GM23338 (cell line): ENCODE measurements around the gene BCAS3. TPM values are rescaled to one million over a fixed set of nuclear protein-coding genes. Genes with fewer than 3 reads are reported as not detected.

Experiments
- ATAC-seq: fragments of 200-7000 bp; cut with Tn5 transposase; 3 replicates; pipeline ENCODE4 v1.9.1; 2020
- DNase-seq: peaks from one replicate; pipeline ENCODE4 v3.0.0-alpha.2; 2015; ENCODE audit warnings: low spot score
- H2AFZ ChIP-seq: fragments of 200-600 bp; sonication (generic); 2 replicates; pipeline ENCODE4 v1.8.0; 2016; ENCODE audit warnings: antibody characterized with exemption, mild to moderate bottlenecking, moderate library complexity
- H3F3A ChIP-seq: fragments of 200-600 bp; sonication (generic); replicated peaks from 2 replicates; pipeline ENCODE4 v1.8.0; 2017; ENCODE audit warnings: antibody characterized with exemption, mixed run types, low read depth
- H3K27ac ChIP-seq: fragments of 200-600 bp; sonication (generic); 2 replicates; pipeline ENCODE4 v1.6.1; 2016; ENCODE audit warnings: low read depth
- H3K27me3 ChIP-seq: fragments of 200-600 bp; sonication (generic); 2 replicates; pipeline ENCODE4 v1.8.0; 2016; ENCODE audit warnings: mild to moderate bottlenecking, mixed run types, moderate library complexity; ENCODE audit not compliant: insufficient read depth
- H3K36me3 ChIP-seq: fragments of 200-600 bp; sonication (generic); 2 replicates; pipeline ENCODE4 v1.8.0; 2016; ENCODE audit warnings: mild to moderate bottlenecking; ENCODE audit not compliant: insufficient read depth
- H3K4me1 ChIP-seq: fragments of 200-600 bp; sonication (generic); 2 replicates; pipeline ENCODE4 v1.8.0; 2016; ENCODE audit warnings: mild to moderate bottlenecking, moderate library complexity; ENCODE audit not compliant: insufficient read depth
- H3K4me2 ChIP-seq: fragments of 200-600 bp; sonication (generic); 2 replicates; pipeline ENCODE4 v1.7.1; 2017; ENCODE audit warnings: mixed run types
- H3K4me3 ChIP-seq: fragments of 200-600 bp; sonication (generic); 2 replicates; pipeline ENCODE4 v1.6.1; 2016; ENCODE audit warnings: mixed run types
- H3K79me2 ChIP-seq: fragments of 200-600 bp; sonication (generic); replicated peaks from 2 replicates; pipeline ENCODE4 v1.8.0; 2017; ENCODE audit warnings: mild to moderate bottlenecking; ENCODE audit not compliant: insufficient read depth
- H3K9me2 ChIP-seq: fragments of 200-600 bp; sonication (generic); 2 replicates; pipeline ENCODE4 v1.8.0; 2017; ENCODE audit not compliant: insufficient read depth
- H4K20me1 ChIP-seq: fragments of 200-600 bp; sonication (generic); replicated peaks from 2 replicates; pipeline ENCODE4 v1.8.0; 2017; ENCODE audit warnings: mild to moderate bottlenecking; ENCODE audit not compliant: insufficient read depth
- H3K27ac Mint-ChIP-seq: 2 replicates; pipeline ENCODE4 v1.8.0; 2020; ENCODE audit warnings: inconsistent platforms, mild to moderate bottlenecking, moderate library complexity, mixed read lengths
- H3K27me3 Mint-ChIP-seq: 3 replicates; pipeline ENCODE4 v1.8.0; 2022; ENCODE audit warnings: low read depth, mild to moderate bottlenecking, moderate library complexity, mixed read lengths, inconsistent platforms; ENCODE audit not compliant: insufficient read depth, poor library complexity
- H3K36me3 Mint-ChIP-seq: 3 replicates; pipeline ENCODE4 v1.8.0; 2021; ENCODE audit warnings: low read depth, mild to moderate bottlenecking, inconsistent platforms, moderate library complexity, mixed read lengths
- H3K4me1 Mint-ChIP-seq: 3 replicates; pipeline ENCODE4 v1.8.0; 2020; ENCODE audit warnings: mild to moderate bottlenecking, inconsistent platforms, mixed read lengths
- H3K4me3 Mint-ChIP-seq: 3 replicates; pipeline ENCODE4 v1.8.0; 2021; ENCODE audit warnings: moderate library complexity, mild to moderate bottlenecking, inconsistent platforms, mixed read lengths
- H3K9me3 Mint-ChIP-seq: 3 replicates; pipeline ENCODE4 v1.8.0; 2020; ENCODE audit warnings: moderate library complexity, mild to moderate bottlenecking, inconsistent platforms, mixed read lengths
- CREB1 ChIP-seq: fragments of 250-450 bp; sonication (Bioruptor Pico); IDR thresholded peaks from 2 replicates; pipeline ENCODE4 v1.5.0; 2020; ENCODE audit warnings: low read depth, mild to moderate bottlenecking, moderate library complexity
- EZH2 ChIP-seq: fragments of 200-600 bp; sonication (generic); IDR thresholded peaks from one replicate; pipeline ENCODE4 v1.8.0; 2017; ENCODE audit warnings: antibody characterized with exemption, mild to moderate bottlenecking, low read depth; ENCODE audit not compliant: unreplicated experiment
- EZH2phosphoT487 ChIP-seq: fragments of 200-600 bp; sonication (generic); IDR thresholded peaks from one replicate; pipeline ENCODE4 v1.8.1; 2018; ENCODE audit warnings: antibody characterized with exemption; ENCODE audit not compliant: unreplicated experiment
- JUNB ChIP-seq: IDR thresholded peaks from one replicate; pipeline ENCODE4 v1.6.1; 2016; ENCODE audit warnings: antibody characterized with exemption; ENCODE audit not compliant: unreplicated experiment
- POLR2AphosphoS5 ChIP-seq: IDR thresholded peaks from 2 replicates; pipeline ENCODE4 v1.6.1; 2016; ENCODE audit warnings: antibody characterized with exemption, low read depth
- STAT1 ChIP-seq: IDR thresholded peaks from one replicate; pipeline ENCODE4 v1.6.1; 2016; ENCODE audit warnings: antibody characterized with exemption; ENCODE audit not compliant: unreplicated experiment
- ZNF114 ChIP-seq: fragments of 250-450 bp; sonication (Bioruptor Pico); IDR thresholded peaks from 2 replicates; pipeline ENCODE4 v1.5.0; 2020; ENCODE audit warnings: mild to moderate bottlenecking, moderate library complexity
- ZNF331 ChIP-seq: fragments of 250-450 bp; sonication (Bioruptor Pico); IDR thresholded peaks from 2 replicates; pipeline ENCODE4 v1.5.0; 2020; ENCODE audit warnings: low read depth, mild to moderate bottlenecking, moderate library complexity
- polyA plus RNA-seq: library from polyadenylated mRNA; unstranded; fragments of >200 nt; fragmentation: Nextera tagmentation; extraction: Ambion mirVana; gene quantifications from 2 replicates; pipeline ENCODE4 v1.2.1, GENCODE V29; 2016
- total RNA-seq: library from RNA; depleted of rRNA; stranded (reverse); fragments of >200 nt; shearing (Covaris generic); gene quantifications from 2 replicates; pipeline ENCODE4 v1.2.3, GENCODE V29; 2014
- TF ChIP-seq, protein P1 (sequence below): IDR thresholded peaks from one replicate; pipeline ENCODE4 v1.6.1; 2018; ENCODE audit warnings: antibody characterized with exemption; ENCODE audit not compliant: unreplicated experiment
- TF ChIP-seq, protein P2 (sequence below): IDR thresholded peaks from 2 replicates; pipeline ENCODE4 v1.6.1; 2016; ENCODE audit warnings: antibody characterized with exemption
- TF ChIP-seq, protein P3 (sequence below), 2 experiments: fragments of 200-600 bp in 1 of 2; sonication (generic) in 1 of 2; conservative IDR thresholded peaks; 2 replicates each; pipeline versions ENCODE4 v1.5.1 to v1.6.1; 2016 to 2017; ENCODE audit warnings: antibody characterized with exemption in 2 of 2, low read depth in 2 of 2, mild to moderate bottlenecking in 2 of 2, moderate library complexity in 1 of 2

Gene BCAS3
- total and polyA plus RNA-seq, 2 experiments from 2014 or later = 8.2 to 28.0 TPM

DNA sequence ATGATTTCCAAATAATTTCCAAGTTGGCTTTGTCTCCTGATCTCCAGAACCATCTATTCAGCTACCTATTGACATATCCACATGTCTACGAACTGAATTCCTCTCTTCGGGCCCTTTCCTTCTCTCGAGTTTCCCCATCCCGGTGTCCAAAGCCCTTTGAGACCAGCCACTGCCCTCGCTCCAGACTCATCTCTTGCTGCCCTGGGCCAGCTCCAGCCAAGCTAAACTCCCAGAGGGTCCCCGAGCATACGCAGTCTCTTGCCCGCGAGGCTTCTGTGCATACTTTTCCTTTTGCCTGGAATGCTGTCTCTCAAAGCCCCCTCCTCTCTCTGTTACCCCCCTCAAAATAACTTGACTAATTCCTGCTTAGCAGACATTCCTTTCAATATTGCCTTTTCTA lies 694.8 kb downstream of the BCAS3 start:
- H3K9me3 Mint-ChIP-seq = no peaks in the 10 kb centered on the region
- no peak overlapping the region for H3K27ac Mint-ChIP-seq
- H3K9me2 ChIP-seq = no peaks in the 10 kb centered on the region
- H3K36me3 ChIP-seq = no peaks in the 10 kb centered on the region; the same call in 1 of the 2 replicates
- H2AFZ ChIP-seq = no peak overlapping the region
- no peaks in the 10 kb centered on the region; the same call in 1 of the 3 replicates for H3K4me1 Mint-ChIP-seq
- H3K79me2 ChIP-seq = no peaks in the 10 kb centered on the region
- H3F3A ChIP-seq = no peaks in the 10 kb centered on the region
- H3K4me1 ChIP-seq = no peaks in the 10 kb centered on the region
- H4K20me1 ChIP-seq = no peaks in the 10 kb centered on the region
- no peak for ATAC-seq
- peaks cover 4% of the 10 kb centered on the region for H3K27me3 Mint-ChIP-seq
- H3K36me3 Mint-ChIP-seq = no peaks in the 10 kb centered on the region
- no peak overlapping the region for H3K4me2 ChIP-seq
- no peaks in the 10 kb centered on the region for H3K27me3 ChIP-seq
- no peak overlapping the region for H3K27ac ChIP-seq
- no peak overlapping the region for H3K4me3 ChIP-seq
- TF ChIP-seq STAT1 (no peak), JUNB (no peak), EZH2 (no peak), ZNF114 (CRISPR knock-in tag) (no peak)
- H3K4me3 Mint-ChIP-seq = no peak overlapping the region
- no peak for DNase-seq

DNA sequence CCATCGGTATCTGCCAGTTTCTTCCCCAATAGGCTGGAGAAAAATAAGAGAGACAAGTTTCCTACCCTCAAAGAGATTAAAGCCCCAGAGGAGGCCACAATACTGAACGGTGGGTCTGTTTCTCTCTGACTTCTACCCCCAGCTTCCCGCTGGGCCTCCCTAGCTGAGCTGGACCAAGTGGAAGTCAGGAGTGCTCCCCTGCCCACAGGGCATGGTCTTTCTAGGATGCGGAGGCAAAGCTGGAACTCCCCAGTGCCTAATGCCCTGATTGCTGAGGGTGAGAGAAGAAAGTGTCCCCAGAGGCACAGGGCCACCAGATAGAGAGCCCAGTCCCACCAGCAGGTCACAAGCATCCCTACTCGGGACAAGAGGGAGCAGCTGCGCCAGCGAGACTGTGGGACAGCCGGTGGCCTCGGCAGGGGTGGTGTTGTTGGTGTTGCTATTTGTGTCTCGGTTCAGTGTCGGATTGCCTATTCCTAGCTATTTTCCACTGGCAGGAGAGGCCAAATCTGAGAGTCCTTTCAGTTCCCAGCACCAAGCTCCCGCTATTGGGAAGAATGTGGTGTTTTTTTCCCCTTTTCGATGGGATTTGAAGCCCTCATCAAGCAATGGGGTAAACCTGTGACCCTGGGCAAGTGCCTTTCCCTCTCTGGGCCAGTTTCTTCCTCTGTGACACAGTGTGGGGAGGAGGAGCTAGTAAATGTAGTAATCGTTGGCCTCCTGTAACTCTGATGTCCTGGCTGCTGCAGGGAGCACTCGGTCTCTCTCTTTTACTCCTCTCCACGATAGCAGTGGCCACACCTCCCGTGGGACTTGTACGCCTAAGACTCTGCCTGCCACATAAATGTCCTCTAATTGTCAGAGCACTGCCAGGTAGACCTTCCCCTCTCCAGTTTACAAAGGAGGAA lies 699.5 kb downstream of the BCAS3 start:
- ATAC-seq = no peak

More for the DNA sequence above, 699.5 kb downstream of the BCAS3 start:
- Histone ChIP-seq H3K4me2 (no peak overlapping the region), H3K4me1 (no peaks in the 10 kb centered on the region), H2AFZ (no peak overlapping the region), H3K9me2 (no peaks in the 10 kb centered on the region), H3K79me2 (no peaks in the 10 kb centered on the region), H3K27me3 (no peaks in the 10 kb centered on the region), H3K4me3 (no peak overlapping the region), H3F3A (no peaks in the 10 kb centered on the region), H3K27ac (no peak overlapping the region), H4K20me1 (no peaks in the 10 kb centered on the region), H3K36me3 (no peaks in the 10 kb centered on the region)
- H3K4me1 Mint-ChIP-seq = peaks cover 6% of the 10 kb centered on the region
- H3K4me3 Mint-ChIP-seq = no peak overlapping the region
- no peak for DNase-seq
- H3K27me3 Mint-ChIP-seq = peaks cover 10% of the 10 kb centered on the region
- no peaks in the 10 kb centered on the region for H3K9me3 Mint-ChIP-seq
- no peak overlapping the region for H3K27ac Mint-ChIP-seq
- TF ChIP-seq CREB1 (CRISPR knock-in tag) = no peak
- TF ChIP-seq, protein P1, sequence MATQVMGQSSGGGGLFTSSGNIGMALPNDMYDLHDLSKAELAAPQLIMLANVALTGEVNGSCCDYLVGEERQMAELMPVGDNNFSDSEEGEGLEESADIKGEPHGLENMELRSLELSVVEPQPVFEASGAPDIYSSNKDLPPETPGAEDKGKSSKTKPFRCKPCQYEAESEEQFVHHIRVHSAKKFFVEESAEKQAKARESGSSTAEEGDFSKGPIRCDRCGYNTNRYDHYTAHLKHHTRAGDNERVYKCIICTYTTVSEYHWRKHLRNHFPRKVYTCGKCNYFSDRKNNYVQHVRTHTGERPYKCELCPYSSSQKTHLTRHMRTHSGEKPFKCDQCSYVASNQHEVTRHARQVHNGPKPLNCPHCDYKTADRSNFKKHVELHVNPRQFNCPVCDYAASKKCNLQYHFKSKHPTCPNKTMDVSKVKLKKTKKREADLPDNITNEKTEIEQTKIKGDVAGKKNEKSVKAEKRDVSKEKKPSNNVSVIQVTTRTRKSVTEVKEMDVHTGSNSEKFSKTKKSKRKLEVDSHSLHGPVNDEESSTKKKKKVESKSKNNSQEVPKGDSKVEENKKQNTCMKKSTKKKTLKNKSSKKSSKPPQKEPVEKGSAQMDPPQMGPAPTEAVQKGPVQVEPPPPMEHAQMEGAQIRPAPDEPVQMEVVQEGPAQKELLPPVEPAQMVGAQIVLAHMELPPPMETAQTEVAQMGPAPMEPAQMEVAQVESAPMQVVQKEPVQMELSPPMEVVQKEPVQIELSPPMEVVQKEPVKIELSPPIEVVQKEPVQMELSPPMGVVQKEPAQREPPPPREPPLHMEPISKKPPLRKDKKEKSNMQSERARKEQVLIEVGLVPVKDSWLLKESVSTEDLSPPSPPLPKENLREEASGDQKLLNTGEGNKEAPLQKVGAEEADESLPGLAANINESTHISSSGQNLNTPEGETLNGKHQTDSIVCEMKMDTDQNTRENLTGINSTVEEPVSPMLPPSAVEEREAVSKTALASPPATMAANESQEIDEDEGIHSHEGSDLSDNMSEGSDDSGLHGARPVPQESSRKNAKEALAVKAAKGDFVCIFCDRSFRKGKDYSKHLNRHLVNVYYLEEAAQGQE = no peak
- no peak for TF ChIP-seq POLR2AphosphoS5
- TF ChIP-seq, protein P2, sequence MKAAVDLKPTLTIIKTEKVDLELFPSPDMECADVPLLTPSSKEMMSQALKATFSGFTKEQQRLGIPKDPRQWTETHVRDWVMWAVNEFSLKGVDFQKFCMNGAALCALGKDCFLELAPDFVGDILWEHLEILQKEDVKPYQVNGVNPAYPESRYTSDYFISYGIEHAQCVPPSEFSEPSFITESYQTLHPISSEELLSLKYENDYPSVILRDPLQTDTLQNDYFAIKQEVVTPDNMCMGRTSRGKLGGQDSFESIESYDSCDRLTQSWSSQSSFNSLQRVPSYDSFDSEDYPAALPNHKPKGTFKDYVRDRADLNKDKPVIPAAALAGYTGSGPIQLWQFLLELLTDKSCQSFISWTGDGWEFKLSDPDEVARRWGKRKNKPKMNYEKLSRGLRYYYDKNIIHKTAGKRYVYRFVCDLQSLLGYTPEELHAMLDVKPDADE = no peak
- no peak for TF ChIP-seq ZNF331
- TF ChIP-seq, protein P3, sequence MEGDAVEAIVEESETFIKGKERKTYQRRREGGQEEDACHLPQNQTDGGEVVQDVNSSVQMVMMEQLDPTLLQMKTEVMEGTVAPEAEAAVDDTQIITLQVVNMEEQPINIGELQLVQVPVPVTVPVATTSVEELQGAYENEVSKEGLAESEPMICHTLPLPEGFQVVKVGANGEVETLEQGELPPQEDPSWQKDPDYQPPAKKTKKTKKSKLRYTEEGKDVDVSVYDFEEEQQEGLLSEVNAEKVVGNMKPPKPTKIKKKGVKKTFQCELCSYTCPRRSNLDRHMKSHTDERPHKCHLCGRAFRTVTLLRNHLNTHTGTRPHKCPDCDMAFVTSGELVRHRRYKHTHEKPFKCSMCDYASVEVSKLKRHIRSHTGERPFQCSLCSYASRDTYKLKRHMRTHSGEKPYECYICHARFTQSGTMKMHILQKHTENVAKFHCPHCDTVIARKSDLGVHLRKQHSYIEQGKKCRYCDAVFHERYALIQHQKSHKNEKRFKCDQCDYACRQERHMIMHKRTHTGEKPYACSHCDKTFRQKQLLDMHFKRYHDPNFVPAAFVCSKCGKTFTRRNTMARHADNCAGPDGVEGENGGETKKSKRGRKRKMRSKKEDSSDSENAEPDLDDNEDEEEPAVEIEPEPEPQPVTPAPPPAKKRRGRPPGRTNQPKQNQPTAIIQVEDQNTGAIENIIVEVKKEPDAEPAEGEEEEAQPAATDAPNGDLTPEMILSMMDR (conservative IDR thresholded peaks at IDR 0.05; ENCODE audit: low read depth in 2 of 2) = no peak
- TF ChIP-seq EZH2phosphoT487 = no peak
- no peak for TF ChIP-seq STAT1
- no peaks in the 10 kb centered on the region for H3K36me3 Mint-ChIP-seq
